COLO668 (cell line): ENCODE data around the gene SIMC1.

Experiments
- DNase-seq: peaks from one replicate; lab custom pipeline; 2025; ENCODE audit not compliant: unreplicated experiment; lab: John Stamatoyannopoulos, UW

The SIMC1 gene

GRCh38 chr5:176361437-176362232 lies 123.4 kb downstream of the SIMC1 start, which contains the start of gene KIAA1191:
Gene KIAA1191, minus strand, starts transcription at chr5:176361764. Its CDS starts 2,256 bp downstream, at chr5:176359508.
- DNase-seq: peak; percentile 84

DNA sequence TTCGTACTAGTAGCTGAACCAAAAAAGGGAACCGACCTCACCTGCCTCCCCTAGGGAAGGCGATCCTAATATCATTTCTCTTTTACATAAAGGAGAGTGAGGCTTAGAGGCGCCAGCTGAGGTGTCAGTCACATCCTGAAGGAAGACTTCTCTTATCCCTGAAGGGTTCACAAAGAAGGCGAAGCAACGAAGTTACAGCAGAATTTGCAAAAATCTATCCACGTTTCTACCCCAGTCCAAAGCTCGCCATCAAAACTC lies 123.9 kb downstream of the SIMC1 start:
- no peak for DNase-seq

GRCh38 chr5:176364765-176365350 lies 126.6 kb downstream of the SIMC1 start:
- no peak for DNase-seq

GRCh38 chr5:176365351-176366231 lies 127.4 kb downstream of the SIMC1 start, which contains the start of gene ARL10:
Gene ARL10, plus strand, starts transcription at chr5:176365487. Its CDS starts 77 bp downstream, at chr5:176365564.
- DNase-seq: peak; percentile 34

GRCh38 chr5:176366232-176366894 lies 128.1 kb downstream of the SIMC1 start:
- DNase-seq: no peak

DNA sequence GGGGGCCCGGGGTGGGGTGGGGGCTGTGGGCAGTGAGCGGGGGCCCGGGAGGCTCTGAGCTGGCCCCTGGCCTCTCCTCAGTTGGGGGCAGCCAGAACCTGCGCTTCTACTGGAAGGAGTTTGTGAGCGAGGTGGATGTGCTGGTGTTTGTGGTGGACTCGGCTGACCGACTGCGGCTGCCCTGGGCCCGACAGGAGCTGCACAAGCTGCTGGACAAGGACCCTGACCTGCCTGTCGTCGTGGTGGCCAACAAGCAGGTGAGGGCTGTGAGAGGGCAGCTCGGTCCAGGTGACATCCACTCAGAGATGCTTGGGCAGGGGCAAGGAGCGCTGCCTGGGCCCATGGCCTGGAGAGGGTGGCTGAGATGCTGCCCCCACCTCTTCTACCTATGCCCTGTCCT lies 130.5 kb downstream of the SIMC1 start:
- no peak for DNase-seq

DNA sequence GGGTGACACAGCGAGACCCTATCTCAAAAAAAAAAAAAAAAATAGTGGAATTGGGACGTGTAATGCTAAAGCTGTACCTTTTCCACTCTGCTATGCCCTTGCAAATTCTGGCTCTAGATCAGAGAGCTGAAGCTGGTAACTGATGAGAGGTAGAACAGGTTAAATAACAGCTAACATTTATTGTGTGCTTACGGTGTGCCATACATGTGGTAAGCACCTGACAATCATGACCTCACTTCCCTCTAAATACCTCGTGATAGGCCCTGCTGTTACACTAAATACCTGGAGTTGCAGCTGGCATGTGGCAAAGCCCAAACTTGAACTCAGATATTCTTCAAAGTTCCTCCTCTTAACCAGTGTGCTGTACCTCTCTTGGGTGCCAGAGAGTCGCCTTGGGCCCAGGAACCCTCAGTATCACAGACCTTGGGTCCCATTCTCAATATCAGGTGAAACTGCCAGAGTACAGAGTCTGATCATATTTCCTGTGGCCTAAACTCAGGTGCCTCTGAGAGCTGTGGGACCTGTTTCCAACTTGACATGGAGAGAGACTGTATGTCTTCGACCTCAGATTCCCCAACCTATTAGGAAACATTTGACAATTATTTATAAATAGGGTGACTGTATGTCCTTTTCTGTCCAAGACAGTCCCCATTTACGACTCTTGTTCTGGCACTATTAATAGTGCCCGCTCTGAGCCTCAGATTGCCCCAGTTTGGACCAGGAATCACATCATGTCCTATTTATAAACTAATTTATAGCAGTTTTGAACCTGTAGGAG lies 131.9 kb downstream of the SIMC1 start:
- no peak for DNase-seq

DNA sequence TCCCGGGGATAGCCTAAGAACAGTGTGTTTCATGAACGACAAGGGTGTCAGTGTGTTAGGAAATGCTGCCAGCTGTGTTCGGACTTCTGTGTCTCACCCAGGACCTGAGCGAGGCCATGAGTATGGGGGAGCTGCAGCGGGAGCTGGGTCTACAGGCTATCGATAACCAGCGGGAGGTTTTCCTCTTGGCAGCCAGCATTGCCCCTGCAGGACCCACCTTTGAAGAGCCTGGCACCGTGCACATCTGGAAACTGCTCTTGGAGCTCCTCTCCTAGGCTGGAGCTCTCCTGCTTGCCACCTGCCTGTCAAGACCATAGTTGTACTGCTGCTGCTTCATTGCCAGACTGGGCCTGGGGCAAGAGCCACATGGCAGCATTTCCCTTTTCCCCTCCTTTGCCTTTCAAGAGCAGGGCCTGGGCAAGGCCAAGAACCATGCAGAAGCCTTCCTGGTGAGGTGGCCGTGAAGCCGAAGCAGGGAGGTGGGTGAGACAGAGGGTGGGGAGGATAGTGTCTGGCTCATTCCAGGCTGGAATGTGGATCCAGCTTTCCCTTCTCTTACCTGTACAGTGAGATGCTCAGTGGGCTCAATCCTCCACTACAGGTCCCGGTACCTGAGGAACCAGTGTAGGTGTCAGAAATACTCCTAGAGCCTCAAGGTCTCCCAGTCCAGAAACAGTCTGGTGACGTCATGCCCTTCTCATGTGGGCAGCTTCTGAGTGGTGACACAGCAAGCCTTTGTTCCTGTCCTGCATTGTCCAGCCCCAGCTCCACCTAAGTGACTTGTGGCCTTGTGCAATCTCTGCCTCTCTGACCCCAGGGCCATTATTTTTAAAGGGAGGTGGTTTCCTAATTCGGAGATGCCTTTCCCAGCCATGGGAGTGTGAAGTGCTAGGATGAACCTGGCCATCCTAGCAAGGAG lies 133.7 kb downstream of the SIMC1 start:
- DNase-seq: no peak

- no peak for DNase-seq
These were observed 135.0 kb downstream of the SIMC1 start for GRCh38 chr5:176373100-176373818.

- DNase-seq: no peak
These were observed 141.7 kb downstream of the SIMC1 start for GRCh38 chr5:176379881-176380280.

GRCh38 chr5:176381423-176381822 lies 143.2 kb downstream of the SIMC1 start:
- no peak for DNase-seq

- DNase-seq: no peak
These were observed 143.8 kb downstream of the SIMC1 start for GRCh38 chr5:176381979-176382378.

- no peak for DNase-seq
These were observed 144.5 kb downstream of the SIMC1 start for GRCh38 chr5:176382721-176383120.

DNA sequence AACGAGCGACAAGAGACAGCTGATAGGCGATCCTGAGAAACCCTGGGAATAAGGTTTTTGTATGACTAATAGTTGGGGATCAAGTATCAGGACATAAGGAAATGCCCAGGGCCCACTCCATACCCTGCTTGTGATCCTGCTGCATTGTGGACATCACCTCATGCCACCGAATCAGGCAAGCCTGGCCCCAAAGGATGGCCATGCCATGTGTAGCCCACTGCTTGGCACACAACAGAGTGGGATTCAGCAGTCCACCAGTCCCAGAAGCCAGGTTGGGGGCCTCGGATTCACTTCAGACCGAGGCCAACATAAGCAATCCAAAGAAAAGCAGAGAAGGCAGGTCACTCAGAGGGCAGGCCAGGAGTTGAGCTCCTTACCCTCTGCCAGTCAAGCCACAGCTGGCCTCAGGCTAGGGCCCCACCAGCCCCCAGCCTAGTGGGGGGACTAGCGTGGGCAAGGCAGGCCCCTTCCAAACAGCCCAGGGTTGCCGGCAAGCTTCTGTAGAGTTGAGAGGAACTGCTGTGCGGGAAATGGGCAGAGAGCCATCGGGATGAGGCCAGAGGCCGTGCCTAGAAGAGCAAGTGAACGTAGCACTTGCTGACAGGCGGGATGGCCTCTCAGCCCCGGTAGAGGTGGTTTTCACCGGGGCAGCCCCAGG lies 145.2 kb downstream of the SIMC1 start:
- DNase-seq: no peak

DNA sequence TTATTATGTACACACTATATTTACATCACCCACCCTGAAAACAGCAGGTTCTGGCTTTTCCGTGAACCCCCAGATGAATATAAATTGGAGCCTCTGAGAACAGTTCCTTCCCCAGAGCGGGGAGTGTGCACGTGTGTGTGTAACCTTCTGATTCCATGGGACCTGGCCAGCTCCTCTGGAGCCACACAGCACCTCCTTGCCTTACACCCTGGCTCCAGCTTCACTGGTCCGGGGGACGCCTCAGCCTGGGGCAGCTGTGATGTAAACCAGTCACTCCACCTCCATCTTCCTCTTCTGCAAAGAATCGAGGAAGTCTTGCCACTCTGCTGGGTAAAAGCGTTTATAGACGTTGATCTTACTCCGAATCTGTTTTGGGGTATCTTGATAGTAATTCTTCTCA lies 145.7 kb downstream of the SIMC1 start:
- DNase-seq: no peak

GRCh38 chr5:176384366-176384930 lies 146.2 kb downstream of the SIMC1 start:
- no peak for DNase-seq

DNA sequence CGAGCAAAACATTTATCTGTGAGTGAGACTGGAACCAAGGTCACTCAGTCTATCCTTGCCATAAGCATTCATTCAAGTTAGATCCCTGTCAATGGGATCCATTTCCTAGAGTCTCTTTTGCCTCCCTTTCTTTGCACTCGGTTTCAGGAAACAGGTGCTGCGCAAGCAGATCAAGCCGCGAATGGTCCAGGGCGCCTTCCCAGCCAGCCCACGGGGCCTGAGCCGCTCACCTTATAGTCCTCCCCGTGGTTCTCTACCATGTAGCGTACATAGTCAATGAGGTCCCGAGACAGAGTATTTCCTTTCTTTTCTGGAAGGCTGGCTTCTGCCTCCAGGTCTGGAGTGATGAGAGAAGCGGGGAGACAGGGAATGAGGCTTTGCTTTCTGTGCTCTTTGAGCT lies 146.8 kb downstream of the SIMC1 start:
- no peak for DNase-seq

DNA sequence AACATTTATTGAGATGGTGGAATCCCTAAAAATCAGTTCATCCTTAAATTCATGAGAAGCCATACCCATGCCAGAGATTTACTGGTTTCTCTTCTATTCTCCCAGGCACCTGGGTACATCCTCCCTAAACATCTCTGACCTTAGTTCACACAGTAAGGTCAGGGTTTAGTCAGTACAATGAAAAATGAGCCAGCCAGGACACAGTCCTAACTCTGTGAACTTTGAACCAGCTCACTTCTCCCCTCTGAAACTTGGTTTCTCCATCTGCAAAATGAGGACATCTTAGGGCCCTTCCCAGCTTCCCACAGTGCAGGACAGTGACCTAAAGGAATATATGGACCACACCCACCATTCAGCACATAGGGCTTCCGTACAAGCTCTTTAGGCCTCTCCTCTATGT lies 148.3 kb downstream of the SIMC1 start:
- no peak for DNase-seq
